Prostate gland (tissue), 2 donors: ENCODE data around the gene TMUB1. TPM values are rescaled to one million over a fixed set of nuclear protein-coding genes. Genes with fewer than 3 reads are reported as not detected.
A peak's percentile ranks its signal among the peaks of the same experiment; 100 is the strongest.

Experiments
- DNase-seq: peaks from one replicate; pipeline ENCODE4 v3.0.0-alpha.2; 2019; ENCODE audit warnings: low spot score
- H3K27ac ChIP-seq, 2 donors: fragments of 200-600 bp; sonication (generic); 2 replicates each; pipeline ENCODE4 v1.5.1; 2017 to 2019
- H3K27me3 ChIP-seq: fragments of 200-600 bp; sonication (generic); replicated peaks from 2 replicates; pipeline ENCODE4 v1.5.1; 2019; ENCODE audit not compliant: insufficient read depth
- H3K36me3 ChIP-seq, 2 donors: fragments of 200-600 bp; sonication (generic); 1 replicate in 1 of 2; 2 replicates in 1 of 2; pipeline versions ENCODE4 v1.5.1 to v1.8.1; 2017 to 2019
- H3K4me1 ChIP-seq: fragments of 200-600 bp; sonication (generic); replicated peaks from 2 replicates; pipeline ENCODE4 v1.5.1; 2019
- H3K4me3 ChIP-seq, 2 donors: fragments of 200-600 bp; sonication (generic); 2 replicates each; pipeline ENCODE4 v1.5.1; 2017 to 2019
- H3K9me3 ChIP-seq: fragments of 200-600 bp; sonication (generic); 2 replicates; pipeline ENCODE4 v1.5.1; 2017
- POLR2A ChIP-seq: fragments of 450-650 bp; IDR thresholded peaks from one replicate; pipeline ENCODE4 v1.6.1; 2016; ENCODE audit warnings: antibody characterized with exemption, mild to moderate bottlenecking
- POLR2AphosphoS5 ChIP-seq: sonication (generic); formaldehyde crosslinking; IDR thresholded peaks from one replicate; pipeline ENCODE4 v1.6.1; 2017; ENCODE audit warnings: antibody characterized with exemption
- WGBS: methylation state at CpG from one replicate; pipeline ENCODE4 v1.1.5; 2018; 5-methylcytosine and 5-hydroxymethylcytosine counted together
- intact Hi-C: fragments of 100-400 bp; cut with DNase I; formaldehyde crosslinking; loops from one replicate; pipeline ENCODE4 v1.14.2; 2022
- total RNA-seq, 2 donors: library from RNA; depleted of rRNA; stranded (reverse); fragments of >200 nt; gene quantifications; one replicate each; pipeline ENCODE4 v1.1.0, GENCODE V29; 2016
- TF ChIP-seq, protein P1 (sequence below), 4 experiments: fragments of 200-600 bp in 2 of 4; fragments of 450-650 bp in 2 of 4; sonication (generic) in 2 of 4; IDR thresholded peaks; 1 replicate in 3 of 4; 2 replicates in 1 of 4; pipeline ENCODE4 v1.5.1; 2016 to 2019; ENCODE audit warnings: antibody characterized with exemption in 4 of 4, mild to moderate bottlenecking in 2 of 4, moderate library complexity in 2 of 4

TMUB1 gene
- total RNA-seq, 2 donors from 2014 or later: 79.8 to 99.4 TPM

DNA sequence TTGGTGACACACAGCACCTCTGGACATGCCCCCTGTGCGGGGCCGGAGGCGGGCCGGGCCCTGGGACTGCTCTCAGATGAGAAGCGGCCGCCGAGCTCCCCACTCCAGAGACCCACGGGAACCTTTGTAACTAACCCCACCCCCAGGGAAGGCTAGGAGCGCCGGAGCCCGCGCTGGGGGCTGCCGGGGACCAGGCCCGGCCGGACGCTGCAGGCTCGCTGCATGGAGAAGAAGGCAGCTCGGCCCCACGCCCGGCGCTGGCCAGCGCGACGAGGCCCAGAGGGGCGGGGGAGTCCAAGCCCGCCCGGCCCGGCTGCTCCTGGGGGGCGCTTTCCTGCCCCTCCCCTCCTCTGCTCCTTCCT is 39.5 kb upstream of the TMUB1 start:
- H3K27ac ChIP-seq: no peak overlapping the region
- no peaks in the 10 kb centered on the region for H3K27me3 ChIP-seq
- peaks cover 7% of the 10 kb centered on the region for H3K4me1 ChIP-seq
- no peak overlapping the region for H3K4me3 ChIP-seq
- no peaks in the 10 kb centered on the region for H3K9me3 ChIP-seq
- 89% methylated on average over 26 of the region's 29 CpGs for WGBS
- intact Hi-C loops: loop anchor here (5.0 kb wide), 1 partner anchor 180 kb away; no protein-coding TSS in a partner anchor
- DNase-seq: no peak
- peaks cover 13 to 27% of the 10 kb centered on the region in 2 donors for H3K36me3 ChIP-seq
- TF ChIP-seq POLR2AphosphoS5: no peak
- TF ChIP-seq, protein P1, sequence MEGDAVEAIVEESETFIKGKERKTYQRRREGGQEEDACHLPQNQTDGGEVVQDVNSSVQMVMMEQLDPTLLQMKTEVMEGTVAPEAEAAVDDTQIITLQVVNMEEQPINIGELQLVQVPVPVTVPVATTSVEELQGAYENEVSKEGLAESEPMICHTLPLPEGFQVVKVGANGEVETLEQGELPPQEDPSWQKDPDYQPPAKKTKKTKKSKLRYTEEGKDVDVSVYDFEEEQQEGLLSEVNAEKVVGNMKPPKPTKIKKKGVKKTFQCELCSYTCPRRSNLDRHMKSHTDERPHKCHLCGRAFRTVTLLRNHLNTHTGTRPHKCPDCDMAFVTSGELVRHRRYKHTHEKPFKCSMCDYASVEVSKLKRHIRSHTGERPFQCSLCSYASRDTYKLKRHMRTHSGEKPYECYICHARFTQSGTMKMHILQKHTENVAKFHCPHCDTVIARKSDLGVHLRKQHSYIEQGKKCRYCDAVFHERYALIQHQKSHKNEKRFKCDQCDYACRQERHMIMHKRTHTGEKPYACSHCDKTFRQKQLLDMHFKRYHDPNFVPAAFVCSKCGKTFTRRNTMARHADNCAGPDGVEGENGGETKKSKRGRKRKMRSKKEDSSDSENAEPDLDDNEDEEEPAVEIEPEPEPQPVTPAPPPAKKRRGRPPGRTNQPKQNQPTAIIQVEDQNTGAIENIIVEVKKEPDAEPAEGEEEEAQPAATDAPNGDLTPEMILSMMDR (IDR thresholded peaks at IDR 0.05): no peak
- no peak for TF ChIP-seq POLR2A

DNA sequence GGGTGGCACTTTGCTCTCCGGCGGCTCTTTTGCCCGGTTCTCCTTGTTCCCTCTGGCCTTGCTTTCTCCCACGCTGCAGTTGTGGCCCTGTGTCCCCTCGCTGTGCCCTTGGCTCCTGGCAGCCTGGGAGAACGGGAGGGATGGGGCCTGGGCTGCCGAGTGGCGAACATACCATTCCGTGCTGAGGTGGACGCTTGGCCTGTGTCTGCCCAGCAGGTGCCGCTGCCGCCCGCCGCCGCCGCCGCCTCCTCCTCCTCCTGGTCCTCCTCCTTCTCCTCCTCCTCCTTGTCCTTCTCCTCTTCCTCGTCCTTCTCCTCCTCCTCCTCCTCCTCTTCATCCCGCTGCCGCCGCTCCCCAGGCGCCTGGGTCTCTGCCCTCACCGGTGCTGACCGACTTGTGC is 39.0 kb upstream of the TMUB1 start:
- intact Hi-C loops: loop anchor here (5.0 kb wide), 1 partner anchor 180 kb away; no protein-coding TSS in a partner anchor
- Histone ChIP-seq H3K27me3 (no peaks in the 10 kb centered on the region), H3K4me3 (no peak overlapping the region), H3K36me3 (peaks cover 13 to 27% of the 10 kb centered on the region in 2 donors), H3K4me1 (peaks cover 7% of the 10 kb centered on the region), H3K27ac (no peak overlapping the region), H3K9me3 (no peaks in the 10 kb centered on the region)
- DNase-seq: no peak
- TF ChIP-seq, protein P1 (IDR thresholded peaks at IDR 0.05): peak in 1 of 4 experiments; percentile 24
- no peak for TF ChIP-seq POLR2AphosphoS5
- no peak for TF ChIP-seq POLR2A
- WGBS: 75% methylated on average over 24 of the region's 24 CpGs

DNA sequence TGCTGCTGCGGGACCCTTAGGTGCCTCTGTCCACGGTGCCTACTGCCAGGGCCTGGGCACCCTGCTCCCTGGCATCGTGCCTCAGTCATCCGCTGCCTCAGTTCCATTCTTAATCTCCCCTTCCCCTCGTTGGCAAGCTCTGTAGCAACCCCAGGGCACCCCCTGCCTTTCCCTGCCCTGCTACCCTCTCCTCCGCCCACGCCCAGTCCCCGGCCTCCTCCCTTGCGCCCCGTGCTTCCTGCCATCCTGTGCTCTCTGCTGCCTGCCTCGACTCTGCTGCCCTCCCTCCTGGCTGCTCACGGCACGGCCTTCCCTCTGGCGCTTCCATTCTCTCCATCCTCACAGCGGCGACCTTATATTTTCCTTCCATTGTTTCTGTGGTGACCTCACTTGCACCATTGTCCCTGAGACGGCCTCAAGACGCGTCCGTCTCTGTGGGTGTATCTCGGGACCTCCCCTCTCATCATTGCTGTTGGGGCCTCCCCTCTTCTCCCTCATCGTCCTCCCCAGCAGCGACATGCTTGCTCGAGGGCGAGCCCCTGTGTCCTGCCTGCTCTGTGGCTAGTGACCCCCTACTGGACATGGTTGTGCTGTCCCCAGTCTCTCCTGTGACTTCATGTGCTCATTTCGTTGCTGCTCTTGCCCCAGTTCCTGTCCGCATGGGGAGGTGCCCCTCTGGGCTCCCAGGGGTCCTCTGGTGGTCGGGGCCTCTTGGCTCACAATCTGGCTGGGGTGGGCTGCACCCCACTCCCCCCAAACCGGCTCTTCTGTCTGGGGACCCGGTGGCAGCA is 38.3 kb upstream of the TMUB1 start:
- H3K9me3 ChIP-seq: no peaks in the 10 kb centered on the region
- peaks cover 13 to 27% of the 10 kb centered on the region in 2 donors for H3K36me3 ChIP-seq
- no peaks in the 10 kb centered on the region for H3K27me3 ChIP-seq
- H3K4me1 ChIP-seq: peaks cover 9% of the 10 kb centered on the region
- WGBS: 82% methylated on average over 30 of the region's 30 CpGs
- H3K4me3 ChIP-seq: no peak overlapping the region
- intact Hi-C loops: loop anchor here (5.0 kb wide), 1 partner anchor 181 kb away; no protein-coding TSS in a partner anchor
- TF ChIP-seq, protein P1 (IDR thresholded peaks at IDR 0.05): no peak
- TF ChIP-seq POLR2AphosphoS5 (no peak), POLR2A (no peak)
- H3K27ac ChIP-seq: no peak overlapping the region
- no peak for DNase-seq

DNA sequence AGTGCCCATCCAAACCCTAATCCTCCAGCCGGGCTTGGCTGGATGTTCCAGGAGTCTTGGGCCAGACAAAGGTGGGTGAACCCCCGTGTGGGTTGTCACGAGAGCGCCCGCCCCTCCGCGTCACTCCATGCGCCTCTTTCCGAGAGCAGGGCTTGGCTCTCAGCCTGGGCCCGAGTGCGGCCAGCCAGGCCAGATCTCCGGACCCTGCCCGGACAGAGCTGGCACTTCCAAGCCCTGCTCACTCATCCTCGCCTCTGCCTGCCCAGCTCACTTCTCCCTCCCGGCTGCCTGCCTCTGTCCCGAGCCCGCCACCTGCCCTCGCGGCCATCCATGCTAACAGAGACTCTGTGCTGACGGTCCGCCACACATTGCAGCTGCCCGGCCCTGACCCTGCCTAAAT is 37.6 kb upstream of the TMUB1 start:
- peaks cover 13 to 27% of the 10 kb centered on the region in 2 donors for H3K36me3 ChIP-seq
- 87% methylated on average over 22 of the region's 22 CpGs for WGBS
- no peaks in the 10 kb centered on the region for H3K9me3 ChIP-seq
- TF ChIP-seq POLR2AphosphoS5 (no peak), POLR2A (no peak)
- TF ChIP-seq, protein P1 (IDR thresholded peaks at IDR 0.05): no peak
- H3K4me1 ChIP-seq: peaks cover 14% of the 10 kb centered on the region
- H3K4me3 ChIP-seq: no peak overlapping the region
- intact Hi-C loops: loop anchor here (5.0 kb wide), 1 partner anchor 181 kb away; no protein-coding TSS in a partner anchor
- no peaks in the 10 kb centered on the region for H3K27me3 ChIP-seq
- H3K27ac ChIP-seq: no peak overlapping the region
- DNase-seq: no peak
